ENCODE results near the gene SLC17A9. TPM values are rescaled to one million over a fixed set of nuclear protein-coding genes. Genes with fewer than 3 reads are reported as not detected.

SLC17A9 gene
- total and polyA plus RNA-seq, 2 of the 8 experiments (the other 6 are each of a cell fraction or from before 2014, with no cell fraction given), result 23.5 to 35.2 TPM

DNA sequence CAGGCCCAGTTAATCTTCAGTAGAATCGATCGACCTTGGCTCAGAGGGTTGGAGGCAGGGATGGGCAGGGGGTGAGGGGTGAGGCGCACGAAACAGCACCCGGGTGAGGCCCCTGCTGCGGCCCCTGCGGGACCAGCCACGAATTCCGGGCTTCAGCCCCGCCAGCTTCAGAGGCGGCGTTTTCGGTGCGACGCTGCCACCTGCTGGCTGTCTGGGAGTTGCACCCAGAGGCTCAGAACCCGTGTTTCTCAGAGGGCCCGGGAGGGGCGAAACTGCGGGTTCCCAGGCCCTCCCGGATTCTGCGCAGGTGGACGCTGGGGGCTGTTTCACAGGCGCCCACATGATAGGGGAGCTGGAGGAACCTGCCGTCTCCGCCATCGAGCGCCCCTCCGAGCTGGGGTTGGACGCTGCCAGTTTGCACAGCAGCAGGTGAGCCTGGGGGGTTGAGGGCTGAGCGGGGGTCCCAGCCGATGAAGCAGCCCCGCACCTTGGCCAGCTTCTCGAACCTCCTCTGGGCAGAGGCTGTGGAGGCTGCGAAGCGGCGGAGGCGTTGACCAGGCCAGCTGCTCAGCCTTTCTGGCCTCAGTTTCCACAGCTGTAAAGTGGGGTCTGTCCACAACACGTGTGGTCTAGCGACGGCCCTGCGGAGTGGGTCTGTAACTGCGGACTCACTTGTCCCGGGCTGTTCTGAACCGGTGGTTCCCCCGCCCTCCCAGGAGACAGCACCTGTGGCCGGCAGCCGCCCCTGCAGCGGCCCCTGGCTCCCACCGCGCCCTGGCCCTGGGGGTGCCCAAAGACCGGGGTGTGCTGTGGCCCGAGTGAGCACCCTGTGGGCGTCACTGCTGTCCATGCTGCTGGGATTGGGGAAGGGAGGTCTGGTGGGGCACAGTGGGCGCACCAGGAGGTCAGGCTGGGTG lies 56.8 kb downstream of the SLC17A9 start (continued):
- peak; percentile 27; the same call in 1 of the 2 replicates for TF ChIP-seq GABPA (IDR thresholded peaks at IDR 0.05; ENCODE audit: borderline replicate concordance, insufficient read depth, low read length)
- TF ChIP-seq BCL11A (IDR thresholded peaks at IDR 0.05; ENCODE audit: low read depth in 2 of 2, low read length in 2 of 2), result no peak
- no peak for TF ChIP-seq TAF1 (IDR thresholded peaks at IDR 0.05; ENCODE audit: low read depth, low read length)
- no peak for TF ChIP-seq JUN (IDR thresholded peaks at IDR 0.05; ENCODE audit: low read depth, low read length)
- TF ChIP-seq RAD21 (IDR thresholded peaks at IDR 0.05 in 1 of 2, conservative IDR thresholded peaks at IDR 0.05 in 1 of 2; ENCODE audit: low read depth in 2 of 2, low read length in 2 of 2), result peak; percentile 93 to 97
- TF ChIP-seq SIRT6 (IDR thresholded peaks at IDR 0.05; ENCODE audit: low read length), result no peak
- peak; percentile 8; the same call in 1 of the 2 replicates for TF ChIP-seq YY1 (IDR thresholded peaks at IDR 0.05; ENCODE audit: low read depth, low read length)
- TF ChIP-seq CBX8 (IDR thresholded peaks at IDR 0.05; ENCODE audit: borderline replicate concordance, low read depth, low read length), result no peak
- TF ChIP-seq RNF2 (IDR thresholded peaks at IDR 0.05; ENCODE audit: borderline replicate concordance, low read depth, low read length, missing control alignments, poor library complexity, severe bottlenecking), result no peak
- no peak for TF ChIP-seq SP1 (IDR thresholded peaks at IDR 0.05; ENCODE audit: low read depth, low read length)
- TF ChIP-seq POLR2AphosphoS5 (IDR thresholded peaks at IDR 0.05; ENCODE audit: low read depth, low read length), result no peak
- no peak for TF ChIP-seq SAP30 (IDR thresholded peaks at IDR 0.05; ENCODE audit: insufficient read depth, insufficient replicate concordance, low read length)
- no peak for TF ChIP-seq CTBP2 (IDR thresholded peaks at IDR 0.05; ENCODE audit: borderline replicate concordance, insufficient read depth, insufficient read length, low read length)
- TF ChIP-seq JUND (IDR thresholded peaks at IDR 0.05; ENCODE audit: low read length), result no peak
- no peak for TF ChIP-seq NANOG (IDR thresholded peaks at IDR 0.05; ENCODE audit: insufficient read depth, low read depth, low read length, poor library complexity, severe bottlenecking)
- peak; percentile 82 for TF ChIP-seq TEAD4 (IDR thresholded peaks at IDR 0.05; ENCODE audit: low read depth, low read length)
- TF ChIP-seq, protein P1, sequence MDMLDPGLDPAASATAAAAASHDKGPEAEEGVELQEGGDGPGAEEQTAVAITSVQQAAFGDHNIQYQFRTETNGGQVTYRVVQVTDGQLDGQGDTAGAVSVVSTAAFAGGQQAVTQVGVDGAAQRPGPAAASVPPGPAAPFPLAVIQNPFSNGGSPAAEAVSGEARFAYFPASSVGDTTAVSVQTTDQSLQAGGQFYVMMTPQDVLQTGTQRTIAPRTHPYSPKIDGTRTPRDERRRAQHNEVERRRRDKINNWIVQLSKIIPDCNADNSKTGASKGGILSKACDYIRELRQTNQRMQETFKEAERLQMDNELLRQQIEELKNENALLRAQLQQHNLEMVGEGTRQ (IDR thresholded peaks at IDR 0.05; ENCODE audit: low read length), result no peak

Measured in H1 (cell line).